ENCODE results near the gene MCM5. TPM values are rescaled to one million over a fixed set of nuclear protein-coding genes. Genes with fewer than 3 reads are reported as not detected.

The MCM5 gene
- total and polyA plus RNA-seq, 2 of the 13 experiments (the other 11 are each of a cell fraction or from before 2014, with no cell fraction given), result 40.2 to 93.5 TPM

DNA sequence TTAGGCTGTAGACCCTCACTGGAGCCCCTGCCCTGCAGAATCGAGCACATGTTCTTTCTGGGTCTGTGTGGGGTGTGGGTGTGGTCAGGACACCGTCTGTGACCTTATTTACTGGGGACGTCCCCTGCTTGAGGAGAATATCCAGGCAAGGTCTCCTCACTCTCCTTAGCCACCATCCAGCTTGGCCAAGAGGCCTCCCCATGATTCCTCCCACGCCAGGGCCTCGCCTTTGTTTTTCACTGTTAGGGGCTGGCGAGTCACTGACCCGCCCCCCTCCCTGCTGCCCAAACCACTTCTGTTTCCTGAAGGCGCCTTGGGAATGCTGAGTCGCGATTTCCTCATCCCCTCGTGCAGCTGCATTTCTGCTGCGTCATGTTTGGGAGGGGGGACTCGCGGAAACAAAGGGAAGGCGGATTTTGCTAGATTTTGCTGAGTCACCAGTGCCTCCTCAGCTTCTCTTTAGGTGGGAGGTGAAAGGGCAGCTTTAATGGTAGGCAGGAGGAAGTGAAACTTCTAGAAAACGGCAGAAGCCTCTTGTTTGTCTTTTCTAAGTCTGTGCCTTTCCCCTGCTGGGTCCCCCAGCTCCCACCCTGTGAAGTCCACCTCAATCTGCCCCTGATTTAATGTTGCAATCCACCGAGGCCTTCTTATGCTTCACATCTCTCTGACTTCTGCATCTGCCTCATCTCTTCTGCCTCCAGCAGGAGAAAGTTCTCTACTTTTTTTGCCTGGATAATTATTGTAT is 23.0 kb upstream of the MCM5 start (continued):
- TF ChIP-seq ZNF431 (CRISPR knock-in tag; IDR thresholded peaks at IDR 0.05; ENCODE audit: borderline replicate concordance, low read depth) (peak; percentile 66; the same call in 1 of the 2 replicates), ZNF44 (CRISPR knock-in tag; IDR thresholded peaks at IDR 0.05) (no peak), KDM3A (CRISPR knock-in tag; IDR thresholded peaks at IDR 0.05; ENCODE audit: low read depth) (peak; percentile 74; the same call in 1 of the 2 replicates), JUND (CRISPR knock-in tag; IDR thresholded peaks at IDR 0.05) (no peak), ZNF619 (CRISPR knock-in tag; IDR thresholded peaks at IDR 0.05) (peak; percentile 45; the same call in 1 of the 2 replicates), ZNF589 (CRISPR knock-in tag; conservative IDR thresholded peaks at IDR 0.05) (no peak), HOXA9 (CRISPR knock-in tag; IDR thresholded peaks at IDR 0.05; ENCODE audit: borderline replicate concordance) (no peak)
- TF ChIP-seq, protein P1, sequence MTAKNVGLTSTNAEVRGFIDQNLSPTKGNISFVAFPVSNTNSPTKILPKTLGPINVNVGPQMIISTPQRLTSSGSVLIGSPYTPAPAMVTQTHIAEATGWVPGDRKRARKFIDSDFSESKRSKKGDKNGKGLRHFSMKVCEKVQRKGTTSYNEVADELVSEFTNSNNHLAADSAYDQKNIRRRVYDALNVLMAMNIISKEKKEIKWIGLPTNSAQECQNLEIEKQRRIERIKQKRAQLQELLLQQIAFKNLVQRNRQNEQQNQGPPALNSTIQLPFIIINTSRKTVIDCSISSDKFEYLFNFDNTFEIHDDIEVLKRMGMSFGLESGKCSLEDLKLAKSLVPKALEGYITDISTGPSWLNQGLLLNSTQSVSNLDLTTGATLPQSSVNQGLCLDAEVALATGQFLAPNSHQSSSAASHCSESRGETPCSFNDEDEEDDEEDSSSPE (CRISPR knock-in tag; IDR thresholded peaks at IDR 0.05), result peak; percentile 40; the same call in 1 of the 2 replicates
- TF ChIP-seq, protein P2, sequence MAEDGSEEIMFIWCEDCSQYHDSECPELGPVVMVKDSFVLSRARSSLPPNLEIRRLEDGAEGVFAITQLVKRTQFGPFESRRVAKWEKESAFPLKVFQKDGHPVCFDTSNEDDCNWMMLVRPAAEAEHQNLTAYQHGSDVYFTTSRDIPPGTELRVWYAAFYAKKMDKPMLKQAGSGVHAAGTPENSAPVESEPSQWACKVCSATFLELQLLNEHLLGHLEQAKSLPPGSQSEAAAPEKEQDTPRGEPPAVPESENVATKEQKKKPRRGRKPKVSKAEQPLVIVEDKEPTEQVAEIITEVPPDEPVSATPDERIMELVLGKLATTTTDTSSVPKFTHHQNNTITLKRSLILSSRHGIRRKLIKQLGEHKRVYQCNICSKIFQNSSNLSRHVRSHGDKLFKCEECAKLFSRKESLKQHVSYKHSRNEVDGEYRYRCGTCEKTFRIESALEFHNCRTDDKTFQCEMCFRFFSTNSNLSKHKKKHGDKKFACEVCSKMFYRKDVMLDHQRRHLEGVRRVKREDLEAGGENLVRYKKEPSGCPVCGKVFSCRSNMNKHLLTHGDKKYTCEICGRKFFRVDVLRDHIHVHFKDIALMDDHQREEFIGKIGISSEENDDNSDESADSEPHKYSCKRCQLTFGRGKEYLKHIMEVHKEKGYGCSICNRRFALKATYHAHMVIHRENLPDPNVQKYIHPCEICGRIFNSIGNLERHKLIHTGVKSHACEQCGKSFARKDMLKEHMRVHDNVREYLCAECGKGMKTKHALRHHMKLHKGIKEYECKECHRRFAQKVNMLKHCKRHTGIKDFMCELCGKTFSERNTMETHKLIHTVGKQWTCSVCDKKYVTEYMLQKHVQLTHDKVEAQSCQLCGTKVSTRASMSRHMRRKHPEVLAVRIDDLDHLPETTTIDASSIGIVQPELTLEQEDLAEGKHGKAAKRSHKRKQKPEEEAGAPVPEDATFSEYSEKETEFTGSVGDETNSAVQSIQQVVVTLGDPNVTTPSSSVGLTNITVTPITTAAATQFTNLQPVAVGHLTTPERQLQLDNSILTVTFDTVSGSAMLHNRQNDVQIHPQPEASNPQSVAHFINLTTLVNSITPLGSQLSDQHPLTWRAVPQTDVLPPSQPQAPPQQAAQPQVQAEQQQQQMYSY (CRISPR knock-in tag; IDR thresholded peaks at IDR 0.05), result no peak
- TF ChIP-seq, protein P3, sequence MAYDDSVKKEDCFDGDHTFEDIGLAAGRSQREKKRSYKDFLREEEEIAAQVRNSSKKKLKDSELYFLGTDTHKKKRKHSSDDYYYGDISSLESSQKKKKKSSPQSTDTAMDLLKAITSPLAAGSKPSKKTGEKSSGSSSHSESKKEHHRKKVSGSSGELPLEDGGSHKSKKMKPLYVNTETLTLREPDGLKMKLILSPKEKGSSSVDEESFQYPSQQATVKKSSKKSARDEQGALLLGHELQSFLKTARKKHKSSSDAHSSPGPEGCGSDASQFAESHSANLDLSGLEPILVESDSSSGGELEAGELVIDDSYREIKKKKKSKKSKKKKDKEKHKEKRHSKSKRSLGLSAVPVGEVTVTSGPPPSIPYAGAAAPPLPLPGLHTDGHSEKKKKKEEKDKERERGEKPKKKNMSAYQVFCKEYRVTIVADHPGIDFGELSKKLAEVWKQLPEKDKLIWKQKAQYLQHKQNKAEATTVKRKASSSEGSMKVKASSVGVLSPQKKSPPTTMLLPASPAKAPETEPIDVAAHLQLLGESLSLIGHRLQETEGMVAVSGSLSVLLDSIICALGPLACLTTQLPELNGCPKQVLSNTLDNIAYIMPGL (CRISPR knock-in tag; IDR thresholded peaks at IDR 0.05; ENCODE audit: borderline replicate concordance in 1 of 2, low read depth in 1 of 2), result peak; percentile 40 to 79; a peak in 3 of 4 replicates
- TF ChIP-seq, protein P4, sequence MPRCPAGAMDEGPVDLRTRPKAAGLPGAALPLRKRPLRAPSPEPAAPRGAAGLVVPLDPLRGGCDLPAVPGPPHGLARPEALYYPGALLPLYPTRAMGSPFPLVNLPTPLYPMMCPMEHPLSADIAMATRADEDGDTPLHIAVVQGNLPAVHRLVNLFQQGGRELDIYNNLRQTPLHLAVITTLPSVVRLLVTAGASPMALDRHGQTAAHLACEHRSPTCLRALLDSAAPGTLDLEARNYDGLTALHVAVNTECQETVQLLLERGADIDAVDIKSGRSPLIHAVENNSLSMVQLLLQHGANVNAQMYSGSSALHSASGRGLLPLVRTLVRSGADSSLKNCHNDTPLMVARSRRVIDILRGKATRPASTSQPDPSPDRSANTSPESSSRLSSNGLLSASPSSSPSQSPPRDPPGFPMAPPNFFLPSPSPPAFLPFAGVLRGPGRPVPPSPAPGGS (CRISPR knock-in tag; IDR thresholded peaks at IDR 0.05), result no peak
- TF ChIP-seq, protein P5, sequence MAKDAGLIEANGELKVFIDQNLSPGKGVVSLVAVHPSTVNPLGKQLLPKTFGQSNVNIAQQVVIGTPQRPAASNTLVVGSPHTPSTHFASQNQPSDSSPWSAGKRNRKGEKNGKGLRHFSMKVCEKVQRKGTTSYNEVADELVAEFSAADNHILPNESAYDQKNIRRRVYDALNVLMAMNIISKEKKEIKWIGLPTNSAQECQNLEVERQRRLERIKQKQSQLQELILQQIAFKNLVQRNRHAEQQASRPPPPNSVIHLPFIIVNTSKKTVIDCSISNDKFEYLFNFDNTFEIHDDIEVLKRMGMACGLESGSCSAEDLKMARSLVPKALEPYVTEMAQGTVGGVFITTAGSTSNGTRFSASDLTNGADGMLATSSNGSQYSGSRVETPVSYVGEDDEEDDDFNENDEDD (CRISPR knock-in tag; IDR thresholded peaks at IDR 0.05; ENCODE audit: borderline replicate concordance), result peak; percentile 61; the same call in 1 of the 2 replicates
- TF ChIP-seq, protein P6, sequence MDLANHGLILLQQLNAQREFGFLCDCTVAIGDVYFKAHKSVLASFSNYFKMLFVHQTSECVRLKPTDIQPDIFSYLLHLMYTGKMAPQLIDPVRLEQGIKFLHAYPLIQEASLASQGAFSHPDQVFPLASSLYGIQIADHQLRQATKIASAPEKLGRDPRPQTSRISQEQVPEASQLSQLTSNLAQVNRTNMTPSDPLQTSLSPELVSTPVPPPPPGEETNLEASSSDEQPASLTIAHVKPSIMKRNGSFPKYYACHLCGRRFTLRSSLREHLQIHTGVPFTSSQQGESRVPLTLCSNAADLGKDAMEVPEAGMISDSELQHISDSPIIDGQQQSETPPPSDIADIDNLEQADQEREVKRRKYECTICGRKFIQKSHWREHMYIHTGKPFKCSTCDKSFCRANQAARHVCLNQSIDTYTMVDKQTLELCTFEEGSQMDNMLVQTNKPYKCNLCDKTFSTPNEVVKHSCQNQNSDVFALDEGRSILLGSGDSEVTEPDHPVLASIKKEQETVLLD (CRISPR knock-in tag; IDR thresholded peaks at IDR 0.05; ENCODE audit: low read depth), result no peak
- TF ChIP-seq, protein P7, sequence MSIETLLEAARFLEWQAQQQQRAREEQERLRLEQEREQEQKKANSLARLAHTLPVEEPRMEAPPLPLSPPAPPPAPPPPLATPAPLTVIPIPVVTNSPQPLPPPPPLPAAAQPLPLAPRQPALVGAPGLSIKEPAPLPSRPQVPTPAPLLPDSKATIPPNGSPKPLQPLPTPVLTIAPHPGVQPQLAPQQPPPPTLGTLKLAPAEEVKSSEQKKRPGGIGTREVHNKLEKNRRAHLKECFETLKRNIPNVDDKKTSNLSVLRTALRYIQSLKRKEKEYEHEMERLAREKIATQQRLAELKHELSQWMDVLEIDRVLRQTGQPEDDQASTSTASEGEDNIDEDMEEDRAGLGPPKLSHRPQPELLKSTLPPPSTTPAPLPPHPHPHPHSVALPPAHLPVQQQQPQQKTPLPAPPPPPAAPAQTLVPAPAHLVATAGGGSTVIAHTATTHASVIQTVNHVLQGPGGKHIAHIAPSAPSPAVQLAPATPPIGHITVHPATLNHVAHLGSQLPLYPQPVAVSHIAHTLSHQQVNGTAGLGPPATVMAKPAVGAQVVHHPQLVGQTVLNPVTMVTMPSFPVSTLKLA (IDR thresholded peaks at IDR 0.05), result peak; percentile 86

Measured in HepG2 (cell line).